Mesothelial cell of epicardium (in vitro differentiated cells): ENCODE data around the gene ROBO1. TPM values are rescaled to one million over a fixed set of nuclear protein-coding genes. Genes with fewer than 3 reads are reported as not detected.

Experiments
- DNase-seq, 2 experiments: peaks; one replicate each; pipeline ENCODE4 v3.0.0; 2021; ENCODE audit warnings: low spot score in 2 of 2; ENCODE audit not compliant: unreplicated experiment in 2 of 2
- H3K27ac Mint-ChIP-seq: 2 replicates; pipeline ENCODE4 v1.8.0; 2021; ENCODE audit warnings: mixed read lengths
- H3K27me3 Mint-ChIP-seq: 2 replicates; pipeline ENCODE4 v1.8.0; 2021; ENCODE audit warnings: low read depth, mixed read lengths
- H3K36me3 Mint-ChIP-seq: 2 replicates; pipeline ENCODE4 v1.8.0; 2021; ENCODE audit warnings: mixed read lengths
- H3K4me1 Mint-ChIP-seq: 2 replicates; pipeline ENCODE4 v1.8.0; 2021; ENCODE audit warnings: mixed read lengths
- H3K4me3 Mint-ChIP-seq: 2 replicates; pipeline ENCODE4 v1.8.0; 2021; ENCODE audit warnings: mild to moderate bottlenecking, moderate library complexity, mixed read lengths
- H3K9me3 Mint-ChIP-seq: 2 replicates; pipeline ENCODE4 v1.8.0; 2021; ENCODE audit warnings: mixed read lengths
- total RNA-seq: library from RNA; stranded (reverse); gene quantifications from 3 replicates; pipeline ENCODE4 v1.2.1, GENCODE V29; 2021
- TF ChIP-seq, protein P1 (sequence below): fragments of 200-600 bp; sonication (generic); IDR thresholded peaks from one replicate; pipeline ENCODE4 v1.5.0; 2021; ENCODE audit warnings: antibody characterized with exemption; ENCODE audit not compliant: unreplicated experiment

The ROBO1 gene
- total RNA-seq, 1 donor from 2014 or later, result 143 TPM

DNA sequence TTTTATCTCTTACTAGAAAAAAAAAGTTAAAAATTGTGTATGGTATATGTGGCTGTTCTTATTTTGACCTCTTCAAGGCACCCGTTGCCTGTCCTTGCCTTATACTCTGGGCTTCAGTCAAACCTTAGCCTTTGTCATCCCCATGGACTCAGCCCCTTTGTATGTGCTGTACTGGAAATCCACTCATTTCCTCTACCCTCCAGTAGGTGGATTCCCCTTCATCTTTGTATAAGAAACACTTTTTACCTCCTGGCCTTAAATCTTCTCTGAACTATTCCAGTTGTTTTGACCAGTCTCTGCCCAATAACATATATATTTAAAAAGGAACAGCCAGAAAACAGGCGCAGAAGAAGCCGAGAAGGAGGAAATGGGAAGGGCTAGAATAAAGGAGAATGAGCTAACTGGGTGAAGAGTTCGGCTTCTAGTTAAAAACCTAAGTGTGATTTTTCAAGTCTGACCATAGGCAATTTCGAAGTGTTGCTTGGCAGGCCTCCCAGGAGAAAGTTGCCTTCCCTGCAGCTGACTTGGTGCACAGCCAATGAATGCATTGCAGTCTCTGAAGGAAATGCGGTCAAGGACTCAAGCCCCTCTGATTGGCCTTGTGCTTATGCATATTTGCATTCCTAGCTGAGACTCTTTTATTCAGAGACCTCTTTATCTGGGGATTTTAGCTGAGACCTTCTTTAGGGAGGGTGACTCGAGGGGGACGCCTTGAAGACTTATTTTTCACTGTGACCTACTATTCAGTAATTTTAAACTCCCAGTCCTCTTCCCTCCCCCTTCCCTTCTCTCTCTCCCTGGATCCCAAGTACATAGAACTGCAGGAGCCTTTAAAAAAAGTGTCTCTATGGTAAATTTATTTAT is 277.4 kb downstream of the ROBO1 start:
- Mint-ChIP-seq H3K36me3 (peaks cover 2% of the 10 kb centered on the region), H3K27me3 (no peaks in the 10 kb centered on the region), H3K9me3 (peaks cover 7% of the 10 kb centered on the region), H3K4me3 (no peak overlapping the region), H3K27ac (peak overlapping the region; percentile 73), H3K4me1 (peaks cover 17% of the 10 kb centered on the region)
- TF ChIP-seq, protein P1, sequence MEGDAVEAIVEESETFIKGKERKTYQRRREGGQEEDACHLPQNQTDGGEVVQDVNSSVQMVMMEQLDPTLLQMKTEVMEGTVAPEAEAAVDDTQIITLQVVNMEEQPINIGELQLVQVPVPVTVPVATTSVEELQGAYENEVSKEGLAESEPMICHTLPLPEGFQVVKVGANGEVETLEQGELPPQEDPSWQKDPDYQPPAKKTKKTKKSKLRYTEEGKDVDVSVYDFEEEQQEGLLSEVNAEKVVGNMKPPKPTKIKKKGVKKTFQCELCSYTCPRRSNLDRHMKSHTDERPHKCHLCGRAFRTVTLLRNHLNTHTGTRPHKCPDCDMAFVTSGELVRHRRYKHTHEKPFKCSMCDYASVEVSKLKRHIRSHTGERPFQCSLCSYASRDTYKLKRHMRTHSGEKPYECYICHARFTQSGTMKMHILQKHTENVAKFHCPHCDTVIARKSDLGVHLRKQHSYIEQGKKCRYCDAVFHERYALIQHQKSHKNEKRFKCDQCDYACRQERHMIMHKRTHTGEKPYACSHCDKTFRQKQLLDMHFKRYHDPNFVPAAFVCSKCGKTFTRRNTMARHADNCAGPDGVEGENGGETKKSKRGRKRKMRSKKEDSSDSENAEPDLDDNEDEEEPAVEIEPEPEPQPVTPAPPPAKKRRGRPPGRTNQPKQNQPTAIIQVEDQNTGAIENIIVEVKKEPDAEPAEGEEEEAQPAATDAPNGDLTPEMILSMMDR, result no peak
- DNase-seq, result no peak

DNA sequence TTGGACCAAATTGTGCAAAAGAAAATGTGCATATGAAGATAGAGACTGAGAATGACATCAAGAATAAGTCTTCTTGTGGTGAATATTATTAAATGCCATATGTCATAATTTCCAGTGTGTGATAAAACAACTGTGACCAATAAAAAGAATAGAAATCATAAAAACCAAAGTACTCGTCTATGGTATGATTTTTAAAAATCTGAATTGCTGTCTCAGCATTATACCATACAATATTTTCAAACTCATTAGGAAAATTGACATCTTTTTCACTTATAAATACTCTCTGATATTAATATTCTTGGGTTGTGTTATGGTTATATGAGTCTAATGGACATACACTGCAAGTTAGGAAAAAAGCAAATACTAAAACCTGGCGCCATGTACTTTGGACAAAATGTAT is 279.4 kb downstream of the ROBO1 start:
- Mint-ChIP-seq H3K4me1 (peaks cover 17% of the 10 kb centered on the region), H3K36me3 (no peaks in the 10 kb centered on the region)
- TF ChIP-seq, protein P1, result no peak

DNA sequence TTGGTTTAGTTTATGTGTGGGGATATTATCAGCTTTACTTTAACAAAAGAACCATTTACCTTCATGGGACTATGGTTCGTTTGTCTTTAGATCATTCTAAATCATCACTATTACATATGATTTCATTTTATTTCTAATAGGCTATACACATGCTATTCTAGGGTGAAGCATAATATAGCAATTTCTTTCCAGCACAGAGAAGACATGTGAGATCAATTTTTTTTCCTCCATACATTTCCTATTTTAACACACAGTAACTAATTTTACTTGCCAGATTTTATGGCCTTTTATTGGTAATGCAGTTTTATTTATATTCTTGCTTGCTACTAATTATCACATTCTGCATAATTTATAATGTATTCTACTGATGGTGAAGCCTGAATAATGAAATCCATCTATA is 287.1 kb downstream of the ROBO1 start:
- Mint-ChIP-seq H3K36me3 (no peaks in the 10 kb centered on the region), H3K27ac (no peak overlapping the region), H3K9me3 (no peaks in the 10 kb centered on the region), H3K27me3 (no peaks in the 10 kb centered on the region), H3K4me3 (no peak overlapping the region), H3K4me1 (peaks cover 6% of the 10 kb centered on the region)
- TF ChIP-seq, protein P1, result no peak
- DNase-seq, result no peak

More for the DNA sequence above, 279.4 kb downstream of the ROBO1 start:
- Mint-ChIP-seq H3K27me3 (no peaks in the 10 kb centered on the region), H3K9me3 (peaks cover 3% of the 10 kb centered on the region), H3K27ac (no peak overlapping the region), H3K4me3 (no peak overlapping the region)
- no peak for DNase-seq

DNA sequence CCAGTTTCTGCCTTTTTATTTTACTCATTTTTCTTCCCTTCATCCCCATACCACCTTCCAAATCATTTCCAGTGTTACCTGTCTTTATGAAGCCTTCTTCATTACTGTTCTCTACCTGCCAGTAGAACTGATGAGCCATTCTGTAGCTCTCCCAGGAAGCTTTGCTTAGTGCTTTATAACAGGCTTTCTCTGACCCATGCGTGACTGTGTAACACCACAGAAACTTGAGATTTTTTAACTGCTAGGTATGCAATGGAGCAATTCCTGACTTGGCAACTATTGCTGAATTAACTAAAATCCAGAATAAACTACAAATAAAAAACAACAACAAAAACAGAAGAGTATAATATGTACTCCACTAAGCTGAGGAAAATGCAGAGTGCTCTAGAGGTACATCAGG is 289.2 kb downstream of the ROBO1 start:
- Mint-ChIP-seq H3K36me3 (no peaks in the 10 kb centered on the region), H3K27me3 (no peaks in the 10 kb centered on the region), H3K27ac (no peak overlapping the region), H3K9me3 (no peaks in the 10 kb centered on the region), H3K4me1 (peaks cover 9% of the 10 kb centered on the region), H3K4me3 (no peak overlapping the region)
- DNase-seq, result no peak
- TF ChIP-seq, protein P1, result no peak

DNA sequence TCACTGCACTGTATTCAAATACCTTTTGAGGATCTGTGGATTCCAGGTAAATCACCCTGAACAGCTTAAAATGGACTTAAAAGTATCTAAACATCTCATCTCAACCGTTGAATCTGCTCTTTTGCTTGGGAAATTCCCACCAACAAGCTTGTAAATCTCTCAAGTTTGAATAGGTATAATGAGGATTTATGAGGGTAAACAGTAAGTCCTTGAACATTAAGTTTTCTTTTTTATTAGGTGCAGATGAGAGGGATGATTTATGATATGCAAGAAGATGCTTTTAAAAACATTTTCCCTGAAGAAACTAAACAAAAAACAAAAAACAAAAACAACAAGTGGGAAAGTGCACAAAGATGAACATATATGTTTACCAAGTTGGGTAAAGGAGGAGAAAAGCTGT is 290.6 kb downstream of the ROBO1 start:
- Mint-ChIP-seq H3K9me3 (no peaks in the 10 kb centered on the region), H3K4me3 (no peak overlapping the region), H3K4me1 (peaks cover 9% of the 10 kb centered on the region), H3K36me3 (no peaks in the 10 kb centered on the region), H3K27ac (no peak overlapping the region), H3K27me3 (no peaks in the 10 kb centered on the region)
- TF ChIP-seq, protein P1, result no peak
- no peak for DNase-seq
